ENCODE measurements around the gene ABCG5.

Gene ABCG5

DNA sequence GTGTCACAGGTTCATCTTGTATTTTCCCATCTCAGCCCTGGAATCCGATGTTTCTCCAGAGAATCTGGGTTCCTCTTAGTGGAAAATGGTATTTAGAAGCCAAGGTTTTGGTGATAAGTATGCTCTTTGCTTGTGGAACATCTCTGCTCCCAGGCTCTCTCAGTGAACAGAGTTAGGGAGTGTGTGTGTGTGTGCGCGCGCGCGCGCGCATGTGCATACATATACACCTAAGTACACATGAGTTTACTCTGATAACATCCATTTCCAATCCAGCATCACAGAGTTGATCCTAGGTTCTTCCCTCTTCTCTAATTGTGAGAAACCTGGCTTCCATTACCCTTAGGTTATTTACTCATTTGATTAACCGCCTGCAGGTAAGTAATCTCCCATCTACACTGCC, 41.8 kb upstream of the ABCG5 start:
- no peak for TF ChIP-seq ZFP37 (tag by site-specific recombination; IDR thresholded peaks at IDR 0.05)
- H3K4me3 ChIP-seq (ENCODE audit: low read depth, low read length): no peak overlapping the region
- no peaks in the 10 kb centered on the region for H3K4me1 ChIP-seq (ENCODE audit: control insufficient read depth, insufficient read depth, low read length)
- peaks cover 0 to 5% of the 10 kb centered on the region in 2 experiments; a peak in 1 of 3 replicates for H3K36me3 ChIP-seq (ENCODE audit: control insufficient read depth in 2 of 2, insufficient read depth in 1 of 2, low read length in 2 of 2)
- ChIA-PET CTCF (no interaction called here), POLR2A (no interaction called here)
- no peaks in the 10 kb centered on the region for H3K9me3 ChIP-seq (ENCODE audit: control insufficient read depth, insufficient read depth, low read depth, low read length)
- H3K27ac ChIP-seq (ENCODE audit: extremely low read depth, low read depth, low read length): no peak overlapping the region

DNA sequence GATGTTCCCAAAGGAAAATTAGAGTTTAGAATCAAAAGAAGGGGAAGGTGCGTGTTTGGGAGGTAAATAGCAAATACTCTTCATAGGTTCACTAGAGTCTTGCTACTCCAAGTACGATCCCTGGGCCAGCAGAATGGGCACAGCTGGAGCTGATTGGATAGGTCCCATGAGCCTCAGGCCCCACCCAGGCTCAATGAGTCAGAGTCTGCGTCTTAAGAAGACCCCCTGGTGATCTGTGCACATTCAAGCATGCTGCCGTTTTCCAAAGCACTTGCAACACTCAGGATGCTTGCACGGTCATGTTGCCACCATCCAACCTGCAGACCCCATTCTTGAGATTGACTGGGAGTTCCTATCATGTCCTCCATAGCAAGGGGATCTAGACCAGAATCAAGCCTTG, 40.6 kb upstream of the ABCG5 start:
- ChIA-PET POLR2A (no interaction called here), CTCF (no interaction called here)
- no peak overlapping the region for H3K4me3 ChIP-seq (ENCODE audit: low read depth, low read length)
- H3K27ac ChIP-seq (ENCODE audit: extremely low read depth, low read depth, low read length): no peak overlapping the region
- no peak for TF ChIP-seq ZNF768 (tag by site-specific recombination; IDR thresholded peaks at IDR 0.05)
- TF ChIP-seq GLIS1 (tag by site-specific recombination; IDR thresholded peaks at IDR 0.05): 0 out of 2 replicates have a peak, but pooled peaks have one; percentile 23
- no peaks in the 10 kb centered on the region for H3K4me1 ChIP-seq (ENCODE audit: control insufficient read depth, insufficient read depth, low read length)
- H3K36me3 ChIP-seq (ENCODE audit: control insufficient read depth in 2 of 2, insufficient read depth in 1 of 2, low read length in 2 of 2): no peaks in the 10 kb centered on the region
- H3K9me3 ChIP-seq (ENCODE audit: control insufficient read depth, insufficient read depth, low read depth, low read length): no peaks in the 10 kb centered on the region

DNA sequence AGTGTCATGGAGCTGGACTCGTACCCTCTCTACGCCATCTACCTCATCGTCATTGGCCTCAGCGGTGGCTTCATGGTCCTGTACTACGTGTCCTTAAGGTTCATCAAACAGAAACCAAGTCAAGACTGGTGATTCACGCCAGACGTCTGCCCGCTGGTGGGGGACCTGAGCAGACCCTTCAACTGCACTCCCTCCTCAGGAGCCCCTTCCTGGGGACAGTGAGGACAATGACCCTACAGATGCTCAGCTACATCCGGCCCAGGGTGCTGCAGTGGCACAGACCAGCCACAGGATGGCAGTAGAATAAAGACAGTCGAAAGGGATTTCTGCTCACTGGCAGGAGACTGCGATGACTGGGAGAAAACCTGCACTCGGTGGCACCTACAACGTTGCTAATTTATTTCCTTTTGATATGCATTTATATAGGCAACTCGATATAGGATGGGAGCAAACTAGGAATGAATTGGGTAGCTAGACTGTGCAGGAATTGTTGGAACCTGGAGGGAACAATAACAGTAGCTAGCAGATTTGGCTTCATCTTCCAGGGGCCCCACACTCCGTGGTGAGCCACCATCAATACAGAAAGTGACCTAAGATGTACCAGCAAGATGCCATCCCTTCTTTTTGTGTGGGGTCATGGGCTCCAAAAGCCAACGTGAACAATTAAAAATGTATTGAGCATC, 39.3 kb upstream of the ABCG5 start:
- no peak overlapping the region for H3K27ac ChIP-seq (ENCODE audit: extremely low read depth, low read depth, low read length)
- ChIA-PET CTCF (interaction anchor here (0.5 to 1.3 kb wide), 26 partner anchors 8 to 602 kb away, joined by 3 to 10 read pairs (median 4); no protein-coding TSS in a partner anchor), POLR2A (no interaction called here)
- H3K4me3 ChIP-seq (ENCODE audit: low read depth, low read length): no peak overlapping the region
- no peaks in the 10 kb centered on the region for H3K36me3 ChIP-seq (ENCODE audit: control insufficient read depth in 2 of 2, insufficient read depth in 1 of 2, low read length in 2 of 2)
- TF ChIP-seq, protein P1, sequence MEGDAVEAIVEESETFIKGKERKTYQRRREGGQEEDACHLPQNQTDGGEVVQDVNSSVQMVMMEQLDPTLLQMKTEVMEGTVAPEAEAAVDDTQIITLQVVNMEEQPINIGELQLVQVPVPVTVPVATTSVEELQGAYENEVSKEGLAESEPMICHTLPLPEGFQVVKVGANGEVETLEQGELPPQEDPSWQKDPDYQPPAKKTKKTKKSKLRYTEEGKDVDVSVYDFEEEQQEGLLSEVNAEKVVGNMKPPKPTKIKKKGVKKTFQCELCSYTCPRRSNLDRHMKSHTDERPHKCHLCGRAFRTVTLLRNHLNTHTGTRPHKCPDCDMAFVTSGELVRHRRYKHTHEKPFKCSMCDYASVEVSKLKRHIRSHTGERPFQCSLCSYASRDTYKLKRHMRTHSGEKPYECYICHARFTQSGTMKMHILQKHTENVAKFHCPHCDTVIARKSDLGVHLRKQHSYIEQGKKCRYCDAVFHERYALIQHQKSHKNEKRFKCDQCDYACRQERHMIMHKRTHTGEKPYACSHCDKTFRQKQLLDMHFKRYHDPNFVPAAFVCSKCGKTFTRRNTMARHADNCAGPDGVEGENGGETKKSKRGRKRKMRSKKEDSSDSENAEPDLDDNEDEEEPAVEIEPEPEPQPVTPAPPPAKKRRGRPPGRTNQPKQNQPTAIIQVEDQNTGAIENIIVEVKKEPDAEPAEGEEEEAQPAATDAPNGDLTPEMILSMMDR (tag by site-specific recombination; IDR thresholded peaks at IDR 0.05): peak; percentile 84
- peak; percentile 82 for TF ChIP-seq ZNF654 (tag by site-specific recombination; IDR thresholded peaks at IDR 0.05; ENCODE audit: low read depth)
- TF ChIP-seq, protein P2, sequence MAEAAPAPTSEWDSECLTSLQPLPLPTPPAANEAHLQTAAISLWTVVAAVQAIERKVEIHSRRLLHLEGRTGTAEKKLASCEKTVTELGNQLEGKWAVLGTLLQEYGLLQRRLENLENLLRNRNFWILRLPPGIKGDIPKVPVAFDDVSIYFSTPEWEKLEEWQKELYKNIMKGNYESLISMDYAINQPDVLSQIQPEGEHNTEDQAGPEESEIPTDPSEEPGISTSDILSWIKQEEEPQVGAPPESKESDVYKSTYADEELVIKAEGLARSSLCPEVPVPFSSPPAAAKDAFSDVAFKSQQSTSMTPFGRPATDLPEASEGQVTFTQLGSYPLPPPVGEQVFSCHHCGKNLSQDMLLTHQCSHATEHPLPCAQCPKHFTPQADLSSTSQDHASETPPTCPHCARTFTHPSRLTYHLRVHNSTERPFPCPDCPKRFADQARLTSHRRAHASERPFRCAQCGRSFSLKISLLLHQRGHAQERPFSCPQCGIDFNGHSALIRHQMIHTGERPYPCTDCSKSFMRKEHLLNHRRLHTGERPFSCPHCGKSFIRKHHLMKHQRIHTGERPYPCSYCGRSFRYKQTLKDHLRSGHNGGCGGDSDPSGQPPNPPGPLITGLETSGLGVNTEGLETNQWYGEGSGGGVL (tag by site-specific recombination; IDR thresholded peaks at IDR 0.05): no peak
- TF ChIP-seq ZNF121 (tag by site-specific recombination; IDR thresholded peaks at IDR 0.05): no peak
- H3K9me3 ChIP-seq (ENCODE audit: control insufficient read depth, insufficient read depth, low read depth, low read length): no peaks in the 10 kb centered on the region
- H3K4me1 ChIP-seq (ENCODE audit: control insufficient read depth, insufficient read depth, low read length): no peaks in the 10 kb centered on the region

DNA sequence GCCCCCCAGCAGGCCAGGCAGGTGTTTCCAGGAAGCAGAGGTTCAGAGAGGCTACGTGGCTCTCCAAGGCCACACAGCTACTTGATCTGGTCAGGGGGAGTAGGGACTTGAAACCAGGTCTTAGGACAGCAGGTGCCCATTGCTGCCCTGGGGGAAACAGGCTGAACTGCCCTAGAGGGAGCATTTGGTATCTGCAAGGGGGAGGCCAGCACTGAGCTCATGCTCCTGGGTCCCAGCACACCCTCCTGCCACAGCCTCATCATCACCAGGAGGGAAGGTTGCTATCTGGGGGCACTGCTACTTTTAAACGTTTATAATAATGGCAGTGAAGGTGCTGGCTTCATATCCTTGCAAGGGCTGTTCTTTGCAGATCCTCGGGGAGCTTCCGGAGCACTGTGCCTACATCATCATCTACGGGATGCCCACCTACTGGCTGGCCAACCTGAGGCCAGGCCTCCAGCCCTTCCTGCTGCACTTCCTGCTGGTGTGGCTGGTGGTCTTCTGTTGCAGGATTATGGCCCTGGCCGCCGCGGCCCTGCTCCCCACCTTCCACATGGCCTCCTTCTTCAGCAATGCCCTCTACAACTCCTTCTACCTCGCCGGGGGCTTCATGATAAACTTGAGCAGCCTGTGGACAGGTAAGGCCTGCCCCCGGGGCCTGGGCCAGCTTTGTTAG, 36.3 kb upstream of the ABCG5 start:
- H3K9me3 ChIP-seq (ENCODE audit: control insufficient read depth, insufficient read depth, low read depth, low read length): no peaks in the 10 kb centered on the region
- TF ChIP-seq, protein P3, sequence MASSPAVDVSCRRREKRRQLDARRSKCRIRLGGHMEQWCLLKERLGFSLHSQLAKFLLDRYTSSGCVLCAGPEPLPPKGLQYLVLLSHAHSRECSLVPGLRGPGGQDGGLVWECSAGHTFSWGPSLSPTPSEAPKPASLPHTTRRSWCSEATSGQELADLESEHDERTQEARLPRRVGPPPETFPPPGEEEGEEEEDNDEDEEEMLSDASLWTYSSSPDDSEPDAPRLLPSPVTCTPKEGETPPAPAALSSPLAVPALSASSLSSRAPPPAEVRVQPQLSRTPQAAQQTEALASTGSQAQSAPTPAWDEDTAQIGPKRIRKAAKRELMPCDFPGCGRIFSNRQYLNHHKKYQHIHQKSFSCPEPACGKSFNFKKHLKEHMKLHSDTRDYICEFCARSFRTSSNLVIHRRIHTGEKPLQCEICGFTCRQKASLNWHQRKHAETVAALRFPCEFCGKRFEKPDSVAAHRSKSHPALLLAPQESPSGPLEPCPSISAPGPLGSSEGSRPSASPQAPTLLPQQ (tag by site-specific recombination; IDR thresholded peaks at IDR 0.05): no peak
- TF ChIP-seq KLF16 (tag by site-specific recombination; IDR thresholded peaks at IDR 0.05): no peak
- ChIA-PET CTCF (interaction anchor here (0.5 to 1.5 kb wide), 4 partner anchors 269 to 1082 kb away, joined by 3 to 6 read pairs (median 4); no protein-coding TSS in a partner anchor), POLR2A (interaction anchor here (0.5 kb wide), 1 partner anchor 48 kb away, joined by 4 read pairs; no protein-coding TSS in a partner anchor)
- H3K4me3 ChIP-seq (ENCODE audit: low read depth, low read length): no peak overlapping the region
- H3K36me3 ChIP-seq (ENCODE audit: control insufficient read depth in 2 of 2, insufficient read depth in 1 of 2, low read length in 2 of 2): no peaks in the 10 kb centered on the region
- no peak overlapping the region for H3K27ac ChIP-seq (ENCODE audit: extremely low read depth, low read depth, low read length)
- no peaks in the 10 kb centered on the region for H3K4me1 ChIP-seq (ENCODE audit: control insufficient read depth, insufficient read depth, low read length)
